Dermis microvascular lymphatic vessel endothelial cell (primary cell): ENCODE results near the gene DPYSL3. TPM values are rescaled to one million over a fixed set of nuclear protein-coding genes. Genes with fewer than 3 reads are reported as not detected.
"Not testable (repeated sequence)": the region's sequence is repeated elsewhere in the genome, so short reads cannot be mapped to it uniquely, and the experiment has no call there.

Source experiments
- DNase-seq, 2 donors: peaks; one replicate each; pipeline versions ENCODE4 v3.0.0 to v3.0.0-alpha.2; 2010; ENCODE audit warnings: low read depth in 2 of 2
- total RNA-seq: library from RNA; depleted of rRNA; stranded (reverse); fragments of >200 nt; gene quantifications from 2 replicates; pipeline ENCODE4 v1.2.1, GENCODE V29; 2014

Gene DPYSL3
- total RNA-seq, result 15.8 and 20.2 TPM in 2 replicates

GRCh38 chr5:147509710-147510651, at the start of gene DPYSL3:
DPYSL3 (minus strand) TSS chr5:147510068; CDS start chr5:147509858, 210 bp downstream.
- DNase-seq, result peak; percentile 55 to 85

DNA sequence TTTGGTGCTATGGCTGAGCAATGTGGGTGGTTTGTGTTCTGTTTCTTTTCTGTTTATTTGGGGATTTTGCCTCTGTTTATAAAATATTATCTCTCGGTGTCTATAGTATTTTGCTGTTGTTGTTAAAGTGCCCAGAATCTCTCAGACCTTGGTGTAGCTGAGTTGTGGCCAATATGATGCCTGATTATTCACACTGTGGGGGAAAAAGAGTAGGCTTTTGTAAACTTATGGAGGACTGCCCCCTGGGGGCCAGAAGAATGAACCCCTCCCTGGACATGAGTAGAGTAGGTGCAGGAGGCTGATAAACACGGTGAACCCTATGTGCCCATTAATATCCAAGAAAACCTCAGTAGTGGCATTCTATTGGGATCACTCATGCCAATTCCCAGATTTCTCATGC, 49.0 kb upstream of the DPYSL3 start:
- DNase-seq, result peak; percentile 72 to 85

- DNase-seq, result no peak
Measured at GRCh38 chr5:147557876-147558745, 48.2 kb upstream of the DPYSL3 start.

DNA sequence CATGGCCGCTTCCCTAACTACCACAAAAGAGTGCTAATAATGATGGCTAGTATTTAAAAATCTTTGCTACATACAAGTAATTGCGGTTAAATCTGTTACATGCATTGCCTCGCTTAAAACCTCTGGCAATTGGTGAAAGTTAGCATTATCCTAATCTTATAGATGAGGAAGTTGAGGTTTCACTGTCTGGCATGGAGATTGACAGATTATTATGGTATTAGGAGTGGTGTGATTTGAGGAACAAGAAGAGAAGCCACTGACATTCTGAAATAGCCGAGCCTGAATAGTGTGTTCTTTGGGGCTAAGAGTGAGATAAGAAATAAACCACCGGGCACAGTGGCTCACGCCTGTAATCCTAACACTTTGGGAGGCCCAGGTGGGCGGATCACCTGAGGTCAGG, 45.3 kb upstream of the DPYSL3 start:
- no peak for DNase-seq

DNA sequence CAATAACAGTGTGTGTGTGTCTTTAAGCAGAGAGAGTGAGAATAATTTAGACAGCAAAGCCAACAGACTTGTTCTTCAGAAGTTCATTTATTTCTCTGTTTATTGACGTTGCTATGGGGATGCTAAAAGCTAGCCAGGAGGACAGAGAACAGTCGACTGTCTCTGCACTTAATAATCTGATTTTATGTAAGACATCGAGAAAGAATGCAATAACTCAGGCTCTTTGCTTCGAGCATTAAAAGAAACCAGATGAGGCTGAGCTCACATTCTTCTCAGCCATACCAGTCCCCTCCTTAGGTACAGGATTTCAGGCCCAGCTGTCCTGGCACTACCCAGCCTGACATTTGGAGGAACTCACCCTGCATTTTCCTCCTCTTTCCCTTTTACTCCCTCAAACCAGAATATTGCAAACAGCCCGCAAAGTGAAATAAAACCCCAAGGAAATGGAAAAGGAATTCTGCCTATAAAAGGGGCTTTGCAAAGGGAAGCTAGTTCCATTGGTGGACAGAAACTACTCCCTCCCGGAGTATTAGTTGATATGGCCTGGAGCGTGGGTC, 44.5 kb upstream of the DPYSL3 start:
- DNase-seq, result peak in 1 of 2 donors; percentile 44

DNA sequence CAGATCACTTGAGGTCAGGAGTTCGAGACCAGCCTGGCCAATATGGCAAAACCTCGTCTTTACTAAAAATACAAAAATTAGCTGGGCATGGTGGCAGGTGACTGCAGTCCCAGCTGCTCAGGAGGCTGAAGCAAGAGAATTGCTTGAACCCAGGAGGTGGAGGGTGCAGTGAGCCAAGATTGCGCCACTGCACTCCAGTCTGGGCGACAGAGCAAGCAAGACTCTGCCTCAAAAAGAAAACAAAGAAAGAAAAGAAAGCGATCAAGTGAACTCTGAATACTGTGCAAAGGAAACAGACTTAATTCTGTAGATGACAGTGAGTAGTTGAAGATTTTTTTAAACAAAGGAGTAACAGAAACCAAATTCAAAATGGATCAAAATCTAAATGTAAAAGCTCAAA, 43.9 kb upstream of the DPYSL3 start:
- not testable (repeated sequence) for DNase-seq

DNA sequence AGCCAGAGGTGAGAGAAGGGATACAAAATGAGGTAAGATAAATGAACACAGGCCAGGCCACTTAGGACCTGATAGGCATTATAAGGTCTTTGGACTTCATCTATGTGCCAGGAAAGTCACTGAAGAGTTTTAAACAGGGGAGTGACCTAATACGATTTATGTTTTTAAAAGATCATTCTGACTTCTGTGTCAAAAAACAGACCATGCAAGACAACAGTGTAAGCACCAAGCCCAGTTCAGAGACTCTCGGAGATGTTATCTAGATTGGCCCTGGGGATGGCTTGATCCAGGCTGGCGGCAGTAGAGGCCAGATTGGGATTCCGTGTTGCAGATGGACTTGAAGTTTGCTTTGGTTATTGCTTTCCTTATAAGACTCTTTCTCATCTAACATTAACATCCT, 43.0 kb upstream of the DPYSL3 start:
- no peak for DNase-seq

DNA sequence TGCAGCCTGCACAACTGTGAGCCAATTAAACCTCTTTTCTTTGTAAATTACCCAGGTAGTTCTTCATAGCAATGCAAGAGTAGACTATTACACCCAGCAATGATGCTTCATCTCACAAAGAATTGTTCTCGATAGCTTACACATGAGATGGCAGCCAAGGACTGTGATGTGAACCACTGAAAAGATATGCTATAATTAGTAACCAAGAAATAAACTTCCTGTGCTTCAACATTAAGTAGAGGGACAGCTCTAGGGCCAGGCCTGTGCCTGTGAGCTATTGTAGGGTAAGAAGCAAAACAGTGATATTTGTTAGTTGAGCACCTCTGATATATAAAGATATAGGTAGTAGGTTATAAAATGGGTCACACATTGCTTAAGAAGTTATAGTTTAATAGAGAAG, 41.8 kb upstream of the DPYSL3 start:
- DNase-seq, result no peak

GRCh38 chr5:147547730-147548129, 37.9 kb upstream of the DPYSL3 start:
- peak in 1 of 2 donors; percentile 29 for DNase-seq

DNA sequence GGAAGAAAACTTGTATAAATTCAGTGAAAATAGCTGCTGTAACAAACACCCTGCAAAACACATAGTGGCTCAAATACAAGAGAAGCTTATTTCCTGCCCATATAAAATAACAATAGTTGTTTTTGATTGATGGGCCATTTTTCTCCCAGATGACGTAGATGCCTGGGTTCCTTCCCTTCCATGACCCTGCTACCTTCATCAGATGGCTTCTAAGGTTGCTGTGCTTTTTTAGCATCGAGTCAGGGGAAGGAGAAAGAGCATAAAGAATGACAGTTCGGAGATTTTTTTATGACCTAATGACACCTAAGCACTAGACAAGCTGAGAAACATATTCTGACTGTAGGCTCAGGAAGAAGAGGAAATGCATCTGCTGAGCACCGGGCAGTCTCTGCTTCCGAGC, 34.7 kb upstream of the DPYSL3 start:
- peak in 1 of 2 donors; percentile 75 for DNase-seq

DNA sequence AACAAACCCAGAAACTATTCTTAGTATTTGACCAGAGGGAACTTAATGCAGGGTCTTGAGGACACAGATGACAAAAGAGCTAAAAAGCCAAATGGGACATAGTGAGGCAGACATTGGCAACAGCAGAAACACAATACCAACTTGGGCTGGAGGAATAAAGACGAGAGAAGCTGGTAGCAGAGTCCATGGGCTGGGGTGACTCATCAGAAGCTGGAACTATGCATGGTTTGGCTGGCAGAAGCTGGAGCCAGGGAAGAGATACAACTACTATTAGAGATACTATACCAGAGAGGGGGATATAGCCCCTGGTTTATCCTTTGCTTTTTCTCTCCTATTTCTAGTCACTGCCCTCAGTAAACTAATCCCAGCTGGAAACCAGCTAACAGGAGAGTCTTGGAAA, 29.2 kb upstream of the DPYSL3 start:
- peak in 1 of 2 donors; percentile 48 for DNase-seq

DNA sequence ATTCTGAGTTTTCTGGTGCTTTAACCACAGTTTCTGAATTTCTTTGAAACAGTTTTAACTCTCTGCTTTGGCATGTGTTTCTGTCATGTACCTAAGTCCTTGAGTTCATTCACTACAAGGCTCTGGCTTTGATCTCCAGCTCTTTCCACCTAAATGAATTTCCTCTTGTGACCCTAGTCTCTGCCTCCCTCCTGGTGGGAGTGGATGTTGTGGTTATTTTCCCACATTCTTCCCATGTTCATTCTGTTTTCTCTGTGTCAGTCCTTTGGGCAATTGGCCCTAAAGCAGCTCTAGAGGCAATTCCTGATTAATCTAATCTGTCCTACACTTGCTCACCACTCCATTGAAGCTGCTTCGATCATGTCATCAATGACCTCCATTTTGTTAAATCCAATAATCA, 28.4 kb upstream of the DPYSL3 start:
- DNase-seq, result no peak

GRCh38 chr5:147534172-147534951, 24.5 kb upstream of the DPYSL3 start:
- no peak for DNase-seq

DNA sequence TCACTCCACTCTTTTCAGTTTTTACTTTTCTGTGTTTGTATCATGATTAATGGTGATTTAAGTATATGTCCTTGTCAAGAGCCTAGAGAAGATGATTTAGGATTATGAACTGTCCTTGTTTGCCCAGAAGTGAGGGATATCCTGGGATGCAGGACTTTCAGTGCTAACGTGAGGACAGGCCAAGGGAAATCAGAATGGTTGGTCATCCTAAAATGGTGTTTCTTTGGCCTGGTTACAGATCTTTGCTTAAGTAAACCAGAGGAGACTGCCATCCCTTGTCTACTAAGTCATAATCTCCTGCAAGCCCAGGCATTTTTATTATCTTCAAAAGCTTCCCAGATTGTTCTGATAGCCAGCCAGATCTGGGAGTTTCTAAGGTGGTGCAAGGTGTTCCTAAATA, 22.3 kb upstream of the DPYSL3 start:
- DNase-seq, result no peak

DNA sequence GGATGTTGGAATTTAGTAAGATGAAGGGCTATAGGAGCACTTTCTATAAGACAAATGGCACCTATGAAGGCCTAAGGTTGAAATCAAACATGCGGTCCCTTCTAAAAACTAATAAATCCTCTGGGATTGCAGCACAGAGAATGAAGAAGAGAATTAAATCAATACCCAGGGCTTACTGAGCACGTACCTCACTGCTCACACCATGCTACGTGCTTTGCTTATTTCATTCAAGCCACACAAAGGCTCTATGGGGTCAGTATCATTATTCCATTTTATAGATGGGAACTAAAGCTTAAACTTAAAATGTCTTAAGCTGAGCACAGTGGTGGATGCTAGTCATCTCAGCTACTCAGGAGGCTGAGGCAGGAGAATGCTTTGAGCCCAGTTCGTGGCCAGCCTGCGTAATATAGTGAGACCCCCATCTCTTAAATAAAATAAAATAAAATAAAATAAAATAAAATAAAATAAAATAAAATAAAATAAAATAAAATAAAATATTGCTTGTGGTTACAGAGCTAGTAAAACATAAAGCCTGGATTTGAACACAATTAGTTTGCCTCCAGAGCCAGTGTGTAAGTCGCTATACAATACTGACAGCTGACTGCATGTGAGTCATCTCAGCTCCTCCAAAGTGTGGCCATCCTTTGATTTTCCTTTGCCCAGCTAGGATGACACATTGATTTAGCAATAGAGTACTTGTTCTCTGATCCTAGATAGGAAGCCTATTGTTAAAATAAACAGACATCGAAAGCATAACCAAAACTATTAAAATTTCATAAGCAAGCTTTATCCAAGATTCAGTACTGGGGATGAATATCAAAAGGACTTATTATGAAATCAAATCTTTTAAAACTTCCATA, 20.9 kb upstream of the DPYSL3 start:
- peak in 1 of 2 donors; percentile 87 for DNase-seq

GRCh38 chr5:147523069-147523468, 13.2 kb upstream of the DPYSL3 start:
- no peak for DNase-seq

DNA sequence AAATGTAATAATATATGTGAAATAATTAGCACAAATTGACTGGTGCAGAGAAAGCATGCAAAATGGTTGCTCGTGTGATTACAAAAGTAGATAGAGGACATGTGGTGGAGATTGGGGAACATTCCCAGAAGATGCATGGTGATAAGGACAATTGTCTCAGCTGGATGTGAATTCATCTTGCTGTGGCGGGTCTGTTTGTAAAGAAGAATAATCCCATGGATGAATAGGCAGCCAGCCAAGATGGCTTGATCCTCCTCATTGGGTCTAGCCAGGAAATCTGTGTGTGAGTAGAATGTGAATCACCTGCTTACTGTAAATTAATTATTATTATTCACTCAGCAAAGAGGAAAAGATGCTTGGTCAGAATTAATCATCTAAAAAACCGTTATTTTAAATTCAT, 12.6 kb upstream of the DPYSL3 start:
- peak in 1 of 2 donors; percentile 76 for DNase-seq

DNA sequence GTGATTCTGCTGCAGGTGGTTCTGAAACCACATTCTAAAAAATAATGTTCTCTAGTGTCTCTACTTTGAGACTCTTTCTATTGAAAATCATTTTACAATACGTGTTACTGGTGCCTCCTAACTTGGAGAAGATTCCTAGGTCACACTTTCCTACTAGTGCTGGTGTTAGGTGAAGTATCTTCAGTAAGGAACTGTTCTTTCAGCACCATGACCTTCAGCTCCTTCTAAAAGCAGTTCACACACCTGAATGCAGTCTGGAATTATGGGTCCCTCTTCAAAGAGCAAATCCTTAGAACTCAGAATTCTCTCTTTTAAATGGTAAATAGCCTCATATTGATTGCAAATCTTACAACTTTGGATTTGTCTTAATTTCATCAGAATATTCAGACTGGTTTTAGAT, 10.6 kb upstream of the DPYSL3 start:
- DNase-seq, result no peak

GRCh38 chr5:147519380-147519779, 9.5 kb upstream of the DPYSL3 start:
- no peak for DNase-seq

- DNase-seq, result no peak
Measured at GRCh38 chr5:147517383-147517782, 7.5 kb upstream of the DPYSL3 start.
